Bronchial smooth muscle cell (primary cell): ENCODE measurements around the gene GNB2. TPM values are rescaled to one million over a fixed set of nuclear protein-coding genes. Genes with fewer than 3 reads are reported as not detected.

Experiments used
- total RNA-seq: library from RNA; depleted of rRNA; stranded (reverse); fragments of >200 nt; gene quantifications from 2 replicates; pipeline ENCODE4 v1.2.1, GENCODE V29; 2014

GNB2 gene
- total RNA-seq, result 53.9 and 54.8 TPM in 2 replicates

DNA sequence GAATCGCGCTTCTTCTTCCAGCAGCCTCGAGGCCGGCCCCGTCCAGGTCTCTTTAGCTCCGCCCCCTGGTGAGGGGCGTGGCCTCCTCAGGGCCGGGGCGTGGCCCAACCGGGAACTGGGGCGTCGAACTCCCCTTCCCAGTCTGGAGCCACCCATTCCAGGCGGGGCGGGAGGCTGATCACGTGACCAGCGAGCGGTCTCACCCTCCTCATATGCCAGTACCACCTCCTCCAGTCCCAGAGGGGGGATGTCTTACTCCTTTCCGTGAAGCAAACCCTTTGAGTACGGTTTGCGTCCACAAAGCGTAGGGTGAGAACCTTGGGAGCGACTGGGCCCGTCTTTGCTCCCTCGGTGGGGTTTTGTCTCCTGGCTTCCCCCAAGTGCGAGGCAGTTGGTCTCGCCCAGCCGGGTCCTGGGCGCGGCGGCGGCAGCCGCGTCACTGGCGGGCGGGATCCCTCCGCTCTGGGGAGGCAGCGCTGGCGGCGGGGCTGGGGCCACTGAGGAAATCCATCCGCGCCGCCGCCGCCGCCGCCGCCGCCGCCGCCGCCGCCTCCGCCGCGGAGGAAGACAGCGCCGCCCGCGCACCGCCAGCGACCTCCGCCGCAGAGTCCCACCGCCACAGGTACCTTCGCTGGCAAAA lies at the start of gene GNB2:
GNB2 (plus strand) TSS at position 439 of the 640 bp plus-strand sequence. CDS start 2,526 bp downstream, outside the sequence.

DNA sequence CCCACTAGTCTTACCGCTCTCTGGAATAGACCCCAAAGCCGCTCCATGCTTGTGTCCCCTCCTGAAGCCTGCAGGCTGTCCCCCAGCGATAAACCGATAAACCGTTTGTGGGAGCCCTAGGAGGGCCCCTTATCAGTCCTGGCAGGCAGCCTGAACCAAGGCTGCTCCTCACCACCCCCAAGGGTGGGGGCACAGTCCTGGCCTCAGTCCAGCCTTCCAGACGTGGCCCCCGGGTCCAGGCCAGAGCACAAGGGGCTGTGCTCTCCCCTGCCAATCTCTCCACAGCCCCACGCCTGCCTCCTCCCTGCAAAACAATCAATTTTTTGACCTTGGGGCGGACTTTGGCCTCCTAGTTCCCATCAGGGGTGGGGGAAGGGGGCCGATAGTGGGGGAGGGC lies 32.1 kb upstream of the GNB2 start, which contains the start of gene TFR2:
TFR2 (minus strand) TSS at position 90 of the 397 bp plus-strand sequence; CDS start at position 47, 43 bp downstream.

DNA sequence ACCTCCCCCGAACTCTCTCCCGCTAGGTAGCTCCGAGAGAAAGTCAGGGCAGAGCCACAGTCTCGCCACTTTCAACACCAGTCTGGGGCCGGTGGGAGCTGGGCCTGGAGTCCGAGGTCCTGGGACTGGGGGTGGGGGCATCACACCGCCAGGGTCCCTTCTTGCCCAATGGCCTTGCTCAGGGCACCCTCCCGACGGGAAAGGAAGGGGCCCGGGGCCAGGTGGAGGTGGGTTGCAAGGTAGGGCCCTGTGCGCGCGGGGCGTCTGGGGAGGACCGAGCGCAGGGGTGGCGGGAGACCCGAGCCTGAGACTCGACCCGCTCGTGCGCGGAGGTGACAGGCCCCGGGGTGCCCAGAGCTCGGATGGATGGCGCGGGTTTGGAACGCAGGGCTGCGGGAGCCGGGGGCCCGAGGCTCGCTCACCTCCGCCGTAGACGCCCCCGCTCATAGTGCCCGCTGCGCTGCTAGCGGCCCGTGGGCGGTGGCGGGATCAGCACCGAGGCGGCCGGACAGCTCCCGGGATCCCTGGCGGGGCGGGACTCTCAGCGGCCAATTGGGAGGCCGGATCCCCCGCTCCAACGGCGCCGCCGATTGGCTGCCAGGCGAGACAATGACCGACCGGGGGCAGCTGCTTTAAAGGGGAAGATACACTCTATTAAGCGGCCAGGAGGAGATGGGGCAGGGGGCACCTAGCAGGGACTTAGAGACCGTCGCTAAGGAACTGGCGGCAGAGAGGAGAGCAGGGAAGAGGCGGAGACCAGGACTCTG lies 17.4 kb upstream of the GNB2 start, which contains the start of gene ACTL6B:
ACTL6B (minus strand) TSS at position 541 of the 767 bp plus-strand sequence; CDS start at position 447, 94 bp downstream.

DNA sequence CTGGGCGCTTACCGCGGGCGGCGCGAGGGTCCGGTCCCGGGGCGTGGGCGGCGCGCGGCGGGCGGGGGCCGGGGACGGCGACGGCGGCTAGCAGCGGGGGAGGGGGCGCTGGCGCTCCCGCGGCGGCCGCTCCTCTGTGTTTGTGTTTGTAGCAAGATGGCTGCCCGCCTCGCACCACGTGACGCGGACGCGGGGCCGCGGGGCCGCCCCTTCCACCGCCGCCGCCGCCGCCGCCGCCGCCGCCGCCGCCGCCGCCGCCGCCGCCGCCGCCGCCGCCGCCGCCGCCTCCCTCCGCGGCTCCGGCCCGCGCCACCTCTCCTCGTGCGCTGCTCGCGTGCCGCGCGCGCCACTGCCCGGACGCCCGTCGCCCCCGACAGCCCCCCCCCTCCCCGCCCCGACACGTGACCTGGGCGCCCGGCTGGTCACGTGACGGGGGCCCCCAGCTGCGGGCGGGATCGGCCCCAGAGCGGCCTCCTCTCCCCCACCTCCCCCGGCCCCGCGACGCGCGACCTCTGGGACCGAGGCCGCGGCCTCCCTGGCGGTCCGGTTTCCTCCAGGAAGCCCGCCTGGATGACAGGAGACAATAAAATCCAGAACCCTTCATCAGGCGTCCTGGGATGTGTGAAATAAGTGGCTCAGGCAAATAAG lies 20.7 kb downstream of the GNB2 start, which contains the start of gene GIGYF1:
GIGYF1 (minus strand) TSS at position 153 of the 648 bp plus-strand sequence. CDS start 6,012 bp downstream, outside the sequence.

DNA sequence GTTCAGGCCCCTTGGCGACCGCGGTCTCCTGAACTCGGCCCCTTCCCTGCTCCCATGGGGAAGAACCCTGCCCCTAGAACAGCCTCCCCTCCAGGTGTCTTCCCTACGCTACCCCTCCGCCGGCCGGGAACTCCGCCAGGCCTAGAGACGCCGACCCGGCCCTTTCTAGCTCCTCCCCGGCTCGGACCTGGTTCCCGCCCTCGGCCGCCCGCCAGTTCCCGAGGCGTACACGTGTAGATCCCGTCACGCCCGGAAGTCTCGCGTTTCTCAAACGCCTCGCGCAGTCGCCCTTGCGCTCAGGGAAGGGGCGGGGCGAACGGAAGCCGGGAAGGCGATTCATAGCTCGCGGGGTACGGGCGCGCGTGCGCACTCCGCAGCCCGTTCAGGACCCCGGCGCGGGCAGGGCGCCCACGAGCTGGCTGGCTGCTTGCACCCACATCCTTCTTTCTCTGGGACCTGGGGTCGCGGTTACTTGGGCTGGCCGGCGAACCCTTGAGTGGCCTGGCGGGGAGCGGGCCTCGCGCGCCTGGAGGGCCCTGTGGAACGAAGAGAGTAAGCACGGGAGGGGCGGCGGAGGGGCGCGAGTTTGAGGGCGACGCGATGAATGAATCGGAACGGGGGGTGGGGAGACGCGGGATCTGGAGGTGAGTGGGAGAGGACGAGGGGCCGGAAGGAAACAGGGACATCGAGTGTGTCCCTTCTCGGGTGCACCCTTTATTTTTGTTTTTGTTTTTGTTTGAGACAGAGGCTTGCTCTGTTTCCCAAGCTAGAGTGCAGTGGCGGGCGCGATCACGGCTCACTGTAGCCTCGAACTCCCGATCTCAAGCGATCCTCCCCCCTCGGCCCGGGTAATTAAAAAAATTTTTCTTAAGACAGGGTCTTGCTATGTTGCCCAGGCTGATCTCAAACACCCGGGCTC lies 32.5 kb downstream of the GNB2 start, which contains the start of gene POP7:
POP7 (plus strand) TSS at position 369 of the 919 bp plus-strand sequence. CDS start 710 bp downstream, outside the sequence.

DNA sequence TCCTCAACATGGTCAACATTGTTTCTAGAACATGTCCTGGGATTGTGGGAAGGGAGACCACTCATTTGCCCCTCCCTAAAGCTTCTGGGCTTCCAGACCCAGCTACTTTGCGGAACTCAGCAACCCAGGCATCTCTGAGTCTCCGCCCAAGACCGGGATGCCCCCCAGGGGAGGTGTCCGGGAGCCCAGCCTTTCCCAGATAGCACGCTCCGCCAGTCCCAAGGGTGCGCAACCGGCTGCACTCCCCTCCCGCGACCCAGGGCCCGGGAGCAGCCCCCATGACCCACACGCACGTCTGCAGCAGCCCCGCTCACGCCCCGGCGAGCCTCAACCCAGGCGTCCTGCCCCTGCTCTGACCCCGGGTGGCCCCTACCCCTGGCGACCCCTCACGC lies 46.7 kb downstream of the GNB2 start, which contains the start of gene EPO:
EPO (plus strand) TSS at position 190 of the 392 bp plus-strand sequence. CDS start 513 bp downstream, outside the sequence.

Other genes with a start within 250 kb of the GNB2 start
- 2.1 and 2.7 TPM in 2 replicates for gene ZCWPW1, start 245.0 kb upstream of the GNB2 start, total RNA-seq
- gene MEPCE, start 243.9 kb upstream of the GNB2 start, total RNA-seq, result 29.6 and 31.0 TPM in 2 replicates
- 5.9 and 11.8 TPM in 2 replicates for gene PPP1R35, start 237.2 kb upstream of the GNB2 start, total RNA-seq
- 0.17 and 0.32 TPM in 2 replicates for gene SPACDR, start 209.5 kb upstream of the GNB2 start, total RNA-seq
- gene TSC22D4, start 194.5 kb upstream of the GNB2 start, total RNA-seq, result 7.5 and 14.5 TPM in 2 replicates
- gene NYAP1, start 189.8 kb upstream of the GNB2 start, total RNA-seq, result 2.0 and 2.4 TPM in 2 replicates
- 3.0 and 4.3 TPM in 2 replicates for gene AGFG2, start 134.5 kb upstream of the GNB2 start, total RNA-seq
- gene SAP25, start 99.8 kb upstream of the GNB2 start, total RNA-seq, result 0.16 TPM in 1 of 2 replicates, not detected in the other
- gene LRCH4, start 87.6 kb upstream of the GNB2 start, total RNA-seq, result 9.0 and 9.6 TPM in 2 replicates
- gene FBXO24, start 87.4 kb upstream of the GNB2 start, total RNA-seq, result 0.43 and 0.47 TPM in 2 replicates
- 102 and 107 TPM in 2 replicates for gene PCOLCE, start 71.4 kb upstream of the GNB2 start, total RNA-seq
- gene MOSPD3, start 61.2 kb upstream of the GNB2 start, total RNA-seq, result 4.0 and 5.4 TPM in 2 replicates
- gene TFR2, start 32.2 kb upstream of the GNB2 start, total RNA-seq, result 0.26 TPM in 1 of 2 replicates, not detected in the other
- not detected in 2 replicates for gene ACTL6B, start 17.3 kb upstream of the GNB2 start, total RNA-seq
- 13.6 and 22.8 TPM in 2 replicates for gene GIGYF1, start 20.5 kb downstream of the GNB2 start, total RNA-seq
- 26.2 and 31.2 TPM in 2 replicates for gene POP7, start 32.4 kb downstream of the GNB2 start, total RNA-seq
- not detected in 2 replicates for gene EPO, start 46.7 kb downstream of the GNB2 start, total RNA-seq
- not detected in 2 replicates for gene ZAN, start 59.9 kb downstream of the GNB2 start, total RNA-seq
- 41.0 and 95.5 TPM in 2 replicates for gene EPHB4, start 153.8 kb downstream of the GNB2 start, total RNA-seq
- 9.4 and 14.5 TPM in 2 replicates for gene SLC12A9, start 179.0 kb downstream of the GNB2 start, total RNA-seq
- 73.1 and 81.6 TPM in 2 replicates for gene TRIP6, start 193.6 kb downstream of the GNB2 start, total RNA-seq
- gene SRRT, start 201.4 kb downstream of the GNB2 start, total RNA-seq, result 35.1 and 40.8 TPM in 2 replicates
- gene UFSP1, start 216.0 kb downstream of the GNB2 start, total RNA-seq, result 2.7 and 5.4 TPM in 2 replicates
- gene ACHE, start 222.1 kb downstream of the GNB2 start, total RNA-seq, result under 0.01 and 0.17 TPM in 2 replicates